Activated naive CD4-positive, alpha-beta T cell treated with anti-CD3 and anti-CD28 coated beads, Interleukin-2, amount 50 U/mL, for 24 hours (primary cell): Measurements from ENCODE around the gene AP3B1.
"Not testable (repeated sequence)": the region's sequence is repeated elsewhere in the genome, so short reads cannot be mapped to it uniquely, and the experiment has no call there.

ENCODE experiments used
- H3K27ac Mint-ChIP-seq: one replicate; pipeline ENCODE4 v1.8.0; 2021; ENCODE audit warnings: mild to moderate bottlenecking, mixed read lengths
- H3K27me3 Mint-ChIP-seq: one replicate; pipeline ENCODE4 v1.8.0; 2021; ENCODE audit warnings: mixed read lengths
- H3K36me3 Mint-ChIP-seq: one replicate; pipeline ENCODE4 v1.8.0; 2021; ENCODE audit warnings: mixed read lengths
- H3K4me1 Mint-ChIP-seq: one replicate; pipeline ENCODE4 v1.8.0; 2021; ENCODE audit warnings: mixed read lengths
- H3K4me3 Mint-ChIP-seq: one replicate; pipeline ENCODE4 v1.8.0; 2021; ENCODE audit warnings: mild to moderate bottlenecking, mixed read lengths
- H3K9me3 Mint-ChIP-seq: one replicate; pipeline ENCODE4 v1.8.0; 2021; ENCODE audit warnings: mixed read lengths

AP3B1 gene

DNA sequence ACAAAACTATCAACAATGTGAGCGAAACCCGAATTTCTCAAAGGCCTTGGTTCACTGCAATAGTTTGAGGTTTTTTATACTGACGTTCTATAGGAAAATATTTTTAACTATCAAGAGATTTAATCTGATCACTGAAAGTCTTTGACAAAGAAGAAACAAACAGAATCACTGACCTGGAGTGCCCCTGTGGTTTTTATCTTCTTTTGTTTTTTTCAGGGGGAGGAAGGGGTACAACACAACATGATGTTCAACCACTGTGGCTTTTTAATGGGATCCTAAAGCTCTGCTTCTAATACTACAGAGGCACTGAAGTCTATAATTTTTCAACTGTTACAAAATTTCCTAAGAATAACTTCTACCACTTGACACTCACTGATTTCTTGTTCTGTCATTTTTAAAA, 185.9 kb downstream of the AP3B1 start:
- Mint-ChIP-seq H3K4me3 (no peak overlapping the region), H3K36me3 (peaks cover 19% of the 10 kb centered on the region), H3K27me3 (no peaks in the 10 kb centered on the region), H3K27ac (no peak overlapping the region), H3K9me3 (no peaks in the 10 kb centered on the region), H3K4me1 (no peaks in the 10 kb centered on the region)

DNA sequence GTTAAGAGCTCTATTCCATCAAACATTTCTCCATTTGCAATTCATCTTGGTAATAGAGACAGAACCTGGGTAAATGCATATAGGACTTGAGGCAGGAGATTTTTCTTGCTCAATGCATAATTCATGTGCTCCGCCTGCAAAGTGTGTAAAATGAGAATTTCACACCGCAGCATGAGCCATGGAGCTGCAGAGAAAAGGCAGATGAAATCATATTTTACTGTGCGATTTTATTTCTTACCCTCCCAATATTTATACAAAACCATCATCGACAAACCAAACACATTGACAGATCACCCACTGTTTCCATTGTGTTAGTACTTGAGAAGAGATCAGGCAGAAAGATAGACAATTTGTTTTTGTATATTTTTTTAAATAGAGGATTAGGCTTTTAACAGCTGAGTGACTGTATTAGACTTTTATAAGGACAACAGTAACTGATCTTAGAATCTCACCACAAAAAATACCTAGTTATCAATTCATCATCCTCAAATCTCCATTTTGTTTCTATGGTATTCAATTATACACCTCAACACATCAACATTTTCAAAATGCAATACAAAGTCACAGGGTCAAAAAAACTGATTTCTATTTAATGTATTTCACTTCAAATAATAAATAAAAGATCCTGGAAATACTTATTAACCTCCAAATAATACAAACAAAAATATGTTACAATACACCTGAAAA, 191.1 kb downstream of the AP3B1 start:
- Mint-ChIP-seq H3K4me1 (no peaks in the 10 kb centered on the region), H3K9me3 (no peaks in the 10 kb centered on the region), H3K27ac (no peak overlapping the region), H3K36me3 (peaks cover 31% of the 10 kb centered on the region), H3K27me3 (no peaks in the 10 kb centered on the region), H3K4me3 (no peak overlapping the region)

DNA sequence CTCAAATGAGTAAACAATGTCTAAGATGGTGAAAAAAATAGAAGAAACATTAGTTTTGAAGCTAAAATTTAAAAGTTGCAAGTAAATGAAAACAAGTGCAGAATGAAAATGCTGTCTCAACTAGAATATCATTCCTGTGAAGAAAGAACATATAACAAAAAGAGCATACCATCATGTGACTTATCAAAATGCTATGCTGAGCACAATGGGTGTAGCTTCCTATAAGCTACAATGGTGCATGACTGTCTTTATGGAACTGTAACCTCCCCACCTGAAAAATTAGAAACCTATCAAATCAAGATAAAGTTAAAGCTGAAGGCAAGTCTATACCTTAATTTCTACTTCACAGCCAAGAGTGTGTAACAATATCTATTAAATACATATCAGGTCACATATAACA, 192.0 kb downstream of the AP3B1 start:
- Mint-ChIP-seq H3K36me3 (peaks cover 31% of the 10 kb centered on the region), H3K27me3 (no peaks in the 10 kb centered on the region), H3K9me3 (no peaks in the 10 kb centered on the region), H3K27ac (no peak overlapping the region), H3K4me1 (no peaks in the 10 kb centered on the region), H3K4me3 (no peak overlapping the region)

DNA sequence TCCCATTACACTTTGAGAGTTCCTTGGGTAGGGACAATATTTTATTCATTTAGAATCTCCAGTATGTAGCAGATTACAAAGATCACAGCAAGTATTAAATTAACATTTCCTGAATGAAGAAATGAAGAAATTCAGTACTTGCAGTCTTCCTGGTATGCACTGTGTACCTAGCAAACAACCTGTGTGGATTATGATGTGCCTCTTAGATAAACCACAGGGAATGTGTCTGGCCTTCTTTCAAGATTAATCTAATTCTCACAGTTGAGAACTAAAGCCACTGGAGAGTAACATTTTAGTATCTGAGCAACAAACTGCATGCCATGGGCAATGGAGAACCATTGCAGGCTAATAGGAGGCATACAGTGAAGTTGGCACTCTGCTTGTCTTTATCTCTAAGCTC, 199.4 kb downstream of the AP3B1 start:
- Mint-ChIP-seq H3K4me1 (no peaks in the 10 kb centered on the region), H3K27ac (no peak overlapping the region), H3K27me3 (no peaks in the 10 kb centered on the region), H3K36me3 (peaks cover 32% of the 10 kb centered on the region), H3K4me3 (no peak overlapping the region), H3K9me3 (no peaks in the 10 kb centered on the region)

GRCh38 chr5:78090002-78090401, 204.5 kb downstream of the AP3B1 start:
- Mint-ChIP-seq H3K27ac (no peak overlapping the region), H3K4me3 (no peak overlapping the region), H3K27me3 (no peaks in the 10 kb centered on the region), H3K9me3 (no peaks in the 10 kb centered on the region), H3K4me1 (no peaks in the 10 kb centered on the region), H3K36me3 (peaks cover 39% of the 10 kb centered on the region)

- H3K9me3 Mint-ChIP-seq: no peaks in the 10 kb centered on the region
- no peak overlapping the region for H3K27ac Mint-ChIP-seq
- H3K27me3 Mint-ChIP-seq: no peaks in the 10 kb centered on the region
- H3K4me1 Mint-ChIP-seq: no peaks in the 10 kb centered on the region
- H3K36me3 Mint-ChIP-seq: peaks cover 30% of the 10 kb centered on the region
- H3K4me3 Mint-ChIP-seq: no peak overlapping the region
Observed at GRCh38 chr5:78078858-78079257, 215.6 kb downstream of the AP3B1 start.

DNA sequence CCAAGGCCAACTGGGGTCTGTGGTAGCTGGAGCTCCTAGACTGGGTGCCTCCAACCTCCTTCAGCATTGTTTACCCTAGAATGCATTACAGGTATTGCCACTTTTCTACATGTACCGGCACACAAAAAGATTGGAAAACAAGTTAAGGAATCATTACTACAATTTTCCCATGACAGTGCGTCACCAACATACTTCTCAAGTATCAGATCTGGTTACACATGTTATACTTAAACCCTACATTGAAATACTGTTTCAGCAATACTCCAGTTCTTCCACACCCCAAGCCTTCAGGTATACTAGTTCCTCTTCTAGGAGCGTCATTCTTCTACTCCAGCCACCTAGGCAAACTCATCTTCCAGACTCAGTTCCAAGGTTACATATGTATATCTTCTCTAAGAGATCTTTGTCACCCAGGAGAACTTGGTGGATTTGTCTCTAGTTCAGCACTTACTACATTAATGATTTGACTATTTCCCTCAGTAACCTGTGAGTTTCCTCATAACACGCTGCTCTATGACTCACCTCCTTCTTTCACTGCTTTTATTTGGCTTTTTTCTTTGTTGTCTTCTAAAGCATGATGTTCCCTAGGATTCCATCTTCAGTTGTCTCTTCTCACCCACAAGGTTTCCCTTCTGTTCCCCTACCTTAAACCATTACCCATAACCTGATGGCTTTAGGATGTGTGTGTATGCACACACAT, 217.0 kb downstream of the AP3B1 start:
- no peaks in the 10 kb centered on the region for H3K27me3 Mint-ChIP-seq
- no peak overlapping the region for H3K4me3 Mint-ChIP-seq
- no peak overlapping the region for H3K27ac Mint-ChIP-seq
- peaks cover 31% of the 10 kb centered on the region for H3K36me3 Mint-ChIP-seq
- no peaks in the 10 kb centered on the region for H3K9me3 Mint-ChIP-seq
- H3K4me1 Mint-ChIP-seq: no peaks in the 10 kb centered on the region

GRCh38 chr5:78076351-78076750, 218.1 kb downstream of the AP3B1 start:
- Mint-ChIP-seq H3K4me3 (no peak overlapping the region), H3K4me1 (no peaks in the 10 kb centered on the region), H3K27me3 (no peaks in the 10 kb centered on the region), H3K9me3 (peaks cover 8% of the 10 kb centered on the region), H3K36me3 (peaks cover 35% of the 10 kb centered on the region), H3K27ac (no peak overlapping the region)

DNA sequence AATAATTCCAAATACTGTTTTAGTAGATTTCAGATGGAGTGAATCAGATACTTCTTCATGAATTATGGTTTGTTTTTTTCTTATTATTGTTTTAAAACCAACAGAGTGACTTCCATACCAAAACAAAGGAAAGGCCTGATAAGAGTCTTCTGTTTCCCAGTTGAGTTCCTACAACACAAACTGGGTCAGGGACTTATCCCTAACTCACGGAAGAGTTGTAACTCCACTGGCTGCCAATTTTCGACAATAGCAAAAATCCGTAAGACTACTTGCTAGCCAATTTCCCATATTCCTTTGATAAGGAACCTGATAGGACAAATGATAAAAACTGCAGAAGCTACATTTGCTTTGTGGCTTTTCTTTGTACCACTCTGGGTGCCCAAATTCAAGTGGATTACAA, 219.2 kb downstream of the AP3B1 start:
- no peaks in the 10 kb centered on the region for H3K4me1 Mint-ChIP-seq
- peaks cover 8% of the 10 kb centered on the region for H3K9me3 Mint-ChIP-seq
- peaks cover 39% of the 10 kb centered on the region for H3K36me3 Mint-ChIP-seq
- no peak overlapping the region for H3K4me3 Mint-ChIP-seq
- no peaks in the 10 kb centered on the region for H3K27me3 Mint-ChIP-seq
- no peak overlapping the region for H3K27ac Mint-ChIP-seq

GRCh38 chr5:78070691-78071090, 223.8 kb downstream of the AP3B1 start:
- not testable (repeated sequence) for H3K4me3 Mint-ChIP-seq, H3K27ac Mint-ChIP-seq, H3K27me3 Mint-ChIP-seq, H3K4me1 Mint-ChIP-seq, H3K9me3 Mint-ChIP-seq
- H3K36me3 Mint-ChIP-seq: peaks cover 49% of the 10 kb centered on the region

DNA sequence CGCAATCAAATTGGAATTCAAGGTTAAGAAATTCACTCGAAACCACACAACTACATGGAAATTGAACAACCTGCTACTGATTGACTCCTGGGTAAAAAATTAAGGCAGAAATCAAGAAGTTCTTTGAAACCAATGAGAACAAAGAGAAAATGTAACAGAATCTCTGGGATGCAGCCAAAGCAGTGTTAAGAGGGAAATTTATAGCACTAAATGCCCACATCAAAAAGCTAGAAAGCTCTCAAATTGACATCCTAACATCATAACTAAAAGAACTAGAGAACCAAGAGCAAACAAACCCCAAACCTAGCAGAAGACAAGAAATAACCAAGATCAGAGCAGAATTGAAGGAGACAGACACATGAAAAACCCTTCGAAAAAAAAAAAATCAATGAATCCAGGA, 226.9 kb downstream of the AP3B1 start:
- not testable (repeated sequence) for H3K4me1 Mint-ChIP-seq, H3K27ac Mint-ChIP-seq, H3K9me3 Mint-ChIP-seq, H3K27me3 Mint-ChIP-seq
- peaks cover 43% of the 10 kb centered on the region for H3K36me3 Mint-ChIP-seq
- peak overlapping the region; percentile 28 for H3K4me3 Mint-ChIP-seq

GRCh38 chr5:78066722-78067121, 227.8 kb downstream of the AP3B1 start:
- H3K4me3 Mint-ChIP-seq, H3K27me3 Mint-ChIP-seq, H3K4me1 Mint-ChIP-seq, H3K9me3 Mint-ChIP-seq, H3K27ac Mint-ChIP-seq: not testable (repeated sequence)
- H3K36me3 Mint-ChIP-seq: peaks cover 38% of the 10 kb centered on the region

DNA sequence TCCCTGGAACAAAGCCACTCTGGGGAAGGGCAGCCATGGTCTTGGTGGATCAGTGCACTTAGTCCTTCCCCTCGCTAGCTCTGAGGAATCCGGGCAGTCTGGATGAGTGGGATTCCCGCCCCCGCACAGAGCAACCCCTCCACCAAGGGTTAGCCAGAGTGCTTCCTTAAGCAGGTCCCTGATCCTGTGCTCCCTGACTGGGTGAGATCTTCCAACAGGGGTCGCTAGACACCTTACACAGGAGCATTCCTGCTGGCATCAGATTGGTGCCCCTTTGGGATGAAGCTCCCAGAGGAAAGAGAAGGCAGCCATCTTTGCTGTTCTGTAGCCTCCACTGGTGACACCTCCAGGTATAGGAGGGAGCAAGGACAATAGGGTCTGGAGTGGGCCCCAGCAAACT, 228.8 kb downstream of the AP3B1 start:
- Mint-ChIP-seq H3K27me3 (no peaks in the 10 kb centered on the region), H3K9me3 (no peaks in the 10 kb centered on the region), H3K27ac (no peak overlapping the region), H3K4me1 (no peaks in the 10 kb centered on the region), H3K4me3 (no peak overlapping the region), H3K36me3 (peaks cover 33% of the 10 kb centered on the region)

- Mint-ChIP-seq H3K27me3 (no peaks in the 10 kb centered on the region), H3K36me3 (peaks cover 28% of the 10 kb centered on the region)
Observed at GRCh38 chr5:78064941-78065472, 229.5 kb downstream of the AP3B1 start.

DNA sequence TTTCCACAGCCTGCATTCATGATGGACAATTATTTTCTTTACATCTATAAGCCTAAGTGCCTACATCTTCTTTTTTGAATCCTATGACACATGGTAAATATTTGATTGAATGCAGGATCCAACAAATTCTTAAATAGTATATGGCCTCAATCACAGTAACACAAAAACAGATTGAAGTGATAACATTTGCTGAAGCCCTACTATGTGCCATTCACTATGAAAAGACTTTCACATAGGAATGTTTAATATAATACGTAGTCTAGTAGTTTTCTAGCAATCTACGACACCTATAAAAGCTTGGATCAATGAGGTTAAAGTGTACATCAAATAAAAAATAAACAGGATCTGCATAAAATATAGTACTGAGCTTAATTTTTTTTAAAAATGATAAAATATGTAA, 231.0 kb downstream of the AP3B1 start:
- no peak overlapping the region for H3K4me3 Mint-ChIP-seq
- H3K27me3 Mint-ChIP-seq: no peaks in the 10 kb centered on the region
- peaks cover 19% of the 10 kb centered on the region for H3K36me3 Mint-ChIP-seq
- no peaks in the 10 kb centered on the region for H3K9me3 Mint-ChIP-seq
- no peaks in the 10 kb centered on the region for H3K4me1 Mint-ChIP-seq
- H3K27ac Mint-ChIP-seq: no peak overlapping the region

More at GRCh38 chr5:78064941-78065472, 229.5 kb downstream of the AP3B1 start:
- H3K27ac Mint-ChIP-seq: no peak overlapping the region
- no peak overlapping the region for H3K4me3 Mint-ChIP-seq
- H3K9me3 Mint-ChIP-seq: no peaks in the 10 kb centered on the region
- H3K4me1 Mint-ChIP-seq: no peaks in the 10 kb centered on the region

DNA sequence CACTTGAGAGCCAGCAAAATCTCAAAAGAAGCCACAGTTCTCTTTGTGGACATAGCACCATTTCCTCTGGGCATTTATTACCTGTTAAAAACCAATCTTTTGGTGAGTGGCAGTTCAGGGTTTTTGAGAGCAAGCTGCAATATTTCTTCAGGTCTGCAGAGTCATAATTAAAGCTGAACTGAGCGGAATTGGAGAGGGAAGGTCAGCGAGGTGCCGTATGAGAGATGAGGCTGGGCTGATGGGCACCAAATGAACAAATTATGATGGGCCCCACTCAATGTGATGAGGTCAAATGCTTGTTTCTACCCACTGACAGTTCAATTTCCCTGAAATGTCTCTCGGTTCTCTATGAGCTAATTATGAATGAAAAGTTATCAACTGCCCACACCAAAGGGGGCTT, 231.9 kb downstream of the AP3B1 start:
- H3K27me3 Mint-ChIP-seq: no peaks in the 10 kb centered on the region
- H3K4me3 Mint-ChIP-seq: no peak overlapping the region
- H3K9me3 Mint-ChIP-seq: no peaks in the 10 kb centered on the region
- H3K27ac Mint-ChIP-seq: no peak overlapping the region
- no peaks in the 10 kb centered on the region for H3K4me1 Mint-ChIP-seq
- H3K36me3 Mint-ChIP-seq: peaks cover 14% of the 10 kb centered on the region
